K562 (cell line): ENCODE results near the gene ARHGAP31. TPM values are rescaled to one million over a fixed set of nuclear protein-coding genes. Genes with fewer than 3 reads are reported as not detected.

Source experiments
- ATAC-seq: fragments of 200-7000 bp; cut with Tn5 transposase; 3 replicates; pipeline ENCODE4 v1.9.1; 2020; ENCODE audit warnings: moderate library complexity
- BruUV-seq: library from RNA; stranded (reverse); fragments of 400-500 nt; replicated peaks from 2 replicates; lab custom pipeline; 2021; lab: Mats Ljungman, UMichigan
- CTCF ChIA-PET: fragments of 300-600 bp; formaldehyde crosslinking; extraction: SDS; loops from one replicate; lab custom pipeline; 2021; ENCODE audit warnings: low intra/inter-chr PET ratio; lab: Yijun Ruan, JAX
- POLR2A ChIA-PET: fragments of 300-600, 350-650 bp; sonication (Branson Sonifier 250); formaldehyde crosslinking; extraction: SDS; loops from one replicate; lab custom pipeline; 2021; ENCODE audit warnings: antibody characterized with exemption, inconsistent platforms; lab: Yijun Ruan, JAX
- DNase-seq, 4 experiments: peaks; one replicate each; pipeline versions ENCODE4 v3.0.0 to v3.0.0-alpha.2; 2011 to 2018; ENCODE audit warnings: low spot score in 3 of 4, mixed read lengths in 3 of 4; ENCODE audit errors: extremely low read depth in 1 of 4
- FAIRE-seq: peaks from 2 replicates; lab custom pipeline; 2011; peaks lifted over from hg19 to GRCh38; lab: Jason Lieb, UNC
- H2AFZ ChIP-seq: 2 replicates; pipeline ENCODE4 v1.6.0; 2011; ENCODE audit warnings: low read depth, low read length, control low read depth, inconsistent platforms
- H3K27ac ChIP-seq: fragments of 200-600 bp; 3 replicates; pipeline ENCODE4 v1.8.0; 2011; ENCODE audit warnings: low read depth, mild to moderate bottlenecking, control low read depth, inconsistent platforms, low read length, moderate library complexity, mixed read lengths; ENCODE audit errors: extremely low read depth
- H3K27me3 ChIP-seq, 2 experiments: fragments of 300-600 bp in 1 of 2; 2 replicates in 1 of 2; 3 replicates in 1 of 2; pipeline versions ENCODE4 v1.6.0 to v1.8.0; 2011; ENCODE audit warnings: inconsistent platforms in 2 of 2, low read length in 2 of 2, mild to moderate bottlenecking in 1 of 2, mixed read lengths in 1 of 2, moderate library complexity in 1 of 2; ENCODE audit not compliant: control insufficient read depth in 2 of 2, insufficient read depth in 2 of 2
- H3K36me3 ChIP-seq: fragments of 300-600 bp; 3 replicates; pipeline ENCODE4 v1.8.0; 2011; ENCODE audit warnings: mild to moderate bottlenecking, low read length, inconsistent platforms; ENCODE audit not compliant: control insufficient read depth, insufficient read depth
- H3K4me1 ChIP-seq, 2 experiments: fragments of 200-600 bp in 1 of 2; replicated peaks in 1 of 2; 2 replicates in 1 of 2; 3 replicates in 1 of 2; pipeline versions ENCODE4 v1.5.1 to v1.8.0; 2011; ENCODE audit warnings: inconsistent platforms in 2 of 2, low read length in 2 of 2, mild to moderate bottlenecking in 1 of 2, mixed read lengths in 1 of 2, moderate library complexity in 1 of 2; ENCODE audit not compliant: control insufficient read depth in 2 of 2, insufficient read depth in 2 of 2
- H3K4me2 ChIP-seq: 2 replicates; pipeline ENCODE4 v1.6.1; 2011; ENCODE audit warnings: low read length, control low read depth, inconsistent platforms, mixed read lengths; ENCODE audit not compliant: insufficient read depth
- H3K4me3 ChIP-seq: fragments of 200-600 bp; sonication (generic), shearing (Covaris generic); 2 replicates; pipeline ENCODE4 v1.5.1; 2016; ENCODE audit warnings: control low read depth, inconsistent platforms
- H3K79me2 ChIP-seq: fragments of 200-600 bp; 3 replicates; pipeline ENCODE4 v1.8.0; 2011; ENCODE audit warnings: low read length, inconsistent platforms; ENCODE audit not compliant: control insufficient read depth, insufficient read depth
- H3K9ac ChIP-seq, 2 experiments: 2 replicates each; pipeline versions ENCODE4 v1.6.0 to v1.6.1; 2011; ENCODE audit warnings: low read depth in 2 of 2, low read length in 2 of 2, control low read depth in 1 of 2, inconsistent platforms in 1 of 2, mild to moderate bottlenecking in 1 of 2, mixed read lengths in 1 of 2; ENCODE audit not compliant: insufficient read depth in 1 of 2
- H3K9me1 ChIP-seq: one replicate; pipeline ENCODE4 v1.6.0; 2011; ENCODE audit warnings: inconsistent platforms, mild to moderate bottlenecking, low read length, moderate library complexity; ENCODE audit not compliant: control insufficient read depth, insufficient read depth
- H3K9me3 ChIP-seq: replicated peaks from 2 replicates; pipeline ENCODE4 v1.5.1; 2011; ENCODE audit warnings: low read depth, low read length, inconsistent platforms; ENCODE audit not compliant: control insufficient read depth, insufficient read depth
- H4K20me1 ChIP-seq: replicated peaks from 2 replicates; pipeline ENCODE4 v1.6.1; 2011; ENCODE audit warnings: low read length, inconsistent platforms, mixed read lengths; ENCODE audit not compliant: control insufficient read depth, insufficient read depth
- ATF1 ChIP-seq, 2 experiments: fragments of 450-650 bp in 1 of 2; IDR thresholded peaks; 2 replicates each; pipeline ENCODE4 v1.6.1; 2016; ENCODE audit warnings: missing compliant biosample characterization in 1 of 2, missing genetic modification characterization in 1 of 2
- CEBPG ChIP-seq, 3 experiments: fragments of 200-800 bp in 1 of 3; sonication (Bioruptor generic) in 1 of 3; sonication (generic) in 1 of 3; formaldehyde crosslinking in 1 of 3; IDR thresholded peaks in 2 of 3; conservative IDR thresholded peaks in 1 of 3; 2 replicates each; pipeline versions ENCODE4 v1.6.1 to v1.8.0; 2016 to 2022; ENCODE audit warnings: missing compliant biosample characterization in 2 of 3, missing genetic modification characterization in 2 of 3, mild to moderate bottlenecking in 1 of 3, missing genetic modification reagents in 1 of 3
- COPS2 ChIP-seq: fragments of 450-650 bp; conservative IDR thresholded peaks from 2 replicates; pipeline ENCODE4 v1.6.1; 2016; ENCODE audit warnings: mild to moderate bottlenecking, moderate library complexity
- DLX4 ChIP-seq: fragments of 250-450 bp; sonication (Bioruptor Pico); IDR thresholded peaks from 2 replicates; pipeline ENCODE4 v1.6.1; 2021; ENCODE audit warnings: mild to moderate bottlenecking
- ELF2 ChIP-seq: fragments of 250-450 bp; sonication (Bioruptor Pico); IDR thresholded peaks from 2 replicates; pipeline ENCODE4 v1.5.0; 2021; ENCODE audit warnings: mild to moderate bottlenecking
- FOXK2 ChIP-seq, 2 experiments: fragments of 450-650 bp; IDR thresholded peaks in 1 of 2; conservative IDR thresholded peaks in 1 of 2; 2 replicates each; pipeline ENCODE4 v1.6.1; 2016; ENCODE audit warnings: low read depth in 2 of 2, mild to moderate bottlenecking in 1 of 2
- RAD21 ChIP-seq, 2 experiments: fragments of 250-450 bp in 1 of 2; fragments of 450-650 bp in 1 of 2; sonication (Bioruptor Pico) in 1 of 2; formaldehyde crosslinking in 1 of 2; IDR thresholded peaks in 1 of 2; conservative IDR thresholded peaks in 1 of 2; 2 replicates each; pipeline versions ENCODE4 v1.4.0 to v1.8.0; 2020 to 2022; ENCODE audit warnings: mild to moderate bottlenecking in 2 of 2, moderate library complexity in 1 of 2
- SPI1 ChIP-seq: IDR thresholded peaks from 2 replicates; pipeline ENCODE4 v1.6.1; 2011; ENCODE audit warnings: low read depth, low read length, control low read depth, borderline replicate concordance
- ZNF407 ChIP-seq: fragments of 450-650 bp; IDR thresholded peaks from 2 replicates; pipeline ENCODE4 v1.6.1; 2016; ENCODE audit warnings: low read depth
- ZNF431 ChIP-seq: sonication (generic); formaldehyde crosslinking; IDR thresholded peaks from 2 replicates; pipeline ENCODE4 v1.8.0; 2022; ENCODE audit warnings: mild to moderate bottlenecking, missing genetic modification reagents
- WGBS: fragments of 100-300 bp; shearing (Covaris generic); methylation state at CpG from one replicate; pipeline ENCODE4 v1.1.6; 2016; ENCODE audit warnings: low coverage, mixed read lengths; ENCODE audit not compliant: insufficient coverage; ENCODE audit errors: missing lambda C conversion rate; 5-methylcytosine and 5-hydroxymethylcytosine counted together
- in situ Hi-C: fragments of 300-500 bp; cut with MboI; formaldehyde crosslinking; loops from 4 replicates; pipeline ENCODE4 v1.15.0; 2018; ENCODE audit warnings: inconsistent platforms, mixed read lengths
- intact Hi-C: fragments of 100-400 bp; cut with micrococcal nuclease; formaldehyde crosslinking; loops from 2 replicates; pipeline ENCODE4 v1.14.2; 2022
- polyA plus RNA-seq, 8 experiments: library from polyadenylated mRNA; depleted of rRNA in 4 of 8; stranded (reverse) in 5 of 8; unstranded in 3 of 8; fragments of >200 nt; fragmentation: Nextera tagmentation in 2 of 8; fragmentation: Illumina TruSeq in 1 of 8; extraction: Ambion mirVana in 2 of 8; extraction: Trizol in 1 of 8; gene quantifications; 2 replicates each; pipeline versions ENCODE4 v1.2.1 to v1.2.3, GENCODE V29; 2011 to 2014; ENCODE audit warnings: inconsistent platforms in 1 of 8, missing spikeins in 1 of 8
- total RNA-seq, 7 experiments: library from RNA; depleted of rRNA in 6 of 7; stranded (reverse); fragments of >200 nt in 6 of 7; fragmentation: Illumina TruSeq in 2 of 7; extraction: Trizol in 2 of 7; gene quantifications; 2 replicates each; pipeline versions ENCODE4 v1.2.1 to v1.2.3, GENCODE V29; 2011 to 2021; ENCODE audit warnings: low replicate concordance in 1 of 7

ARHGAP31 gene
- total and polyA plus RNA-seq, 9 of the 15 experiments (the other 6 are each of a cell fraction or from before 2014, with no cell fraction given), result under 0.01 to 0.13 (median 0.06) TPM; not detected in 5

- no peak overlapping the region for H3K9ac ChIP-seq
- H3K27me3 ChIP-seq, result peaks cover 0 to 4% of the 10 kb centered on the region in 2 experiments; a peak in 2 of 5 replicates
- intact Hi-C loops, result loop anchor here (2.0 to 10.0 kb wide), 2 partner anchors 77 to 467 kb away; no protein-coding TSS in a partner anchor
- no peak for FAIRE-seq
- in situ Hi-C loops, result no loop called here
- no peaks in the 10 kb centered on the region for H3K9me3 ChIP-seq
- peaks cover 0 to 7% of the 10 kb centered on the region in 2 experiments; a peak in 4 of 5 replicates for H3K4me1 ChIP-seq
- no peak for TF ChIP-seq ATF1 (CRISPR knock-in tag; IDR thresholded peaks at IDR 0.05)
- TF ChIP-seq ATF1 (tag; IDR thresholded peaks at IDR 0.05), result no peak
- no peak for TF ChIP-seq DLX4 (CRISPR knock-in tag)
- peak; percentile 64; the same call in 1 of the 2 replicates for TF ChIP-seq ZNF407
- TF ChIP-seq COPS2, result no peak
- TF ChIP-seq RAD21 (CRISPR knock-in tag; conservative IDR thresholded peaks at IDR 0.05 in 1 of 2, IDR thresholded peaks at IDR 0.05 in 1 of 2), result 0 out of 4 replicates have a peak, but pooled peaks of 1 of the 2 experiments have one; percentile 2
- TF ChIP-seq ELF2 (CRISPR knock-in tag), result no peak
- TF ChIP-seq FOXK2 (conservative IDR thresholded peaks at IDR 0.05 in 1 of 2, IDR thresholded peaks at IDR 0.05 in 1 of 2; ENCODE audit: low read depth in 2 of 2), result no peak
- TF ChIP-seq ZNF431, result no peak
- TF ChIP-seq CEBPG (CRISPR knock-in tag; IDR thresholded peaks at IDR 0.05), result peak; percentile 56; the same call in 1 of the 2 replicates
- TF ChIP-seq CEBPG (tag; conservative IDR thresholded peaks at IDR 0.05 in 1 of 2, IDR thresholded peaks at IDR 0.05 in 1 of 2), result no peak
- peak; percentile 85 for TF ChIP-seq SPI1
- TF ChIP-seq, all 486 proteins: peak for 4
- WGBS, result 2% methylated on average over 4 of the region's 4 CpGs
- ATAC-seq, result peak; percentile 70
- peak in 1 of 4 experiments; percentile 36 for DNase-seq
- no TSS peak for BruUV-seq
- H3K4me2 ChIP-seq, result no peak overlapping the region
- H4K20me1 ChIP-seq, result no peaks in the 10 kb centered on the region
- no peak overlapping the region for H3K4me3 ChIP-seq
- H3K9me1 ChIP-seq, result no peaks in the 10 kb centered on the region
- no peaks in the 10 kb centered on the region for H3K79me2 ChIP-seq
- H2AFZ ChIP-seq, result no peak overlapping the region
- no peaks in the 10 kb centered on the region for H3K36me3 ChIP-seq
- no peak overlapping the region for H3K27ac ChIP-seq
- ChIA-PET POLR2A (interaction anchor here (0.6 to 1.9 kb wide), 3 partner anchors 10 to 54 kb away, joined by 3 to 5 read pairs (median 3); no protein-coding TSS in a partner anchor), CTCF (no interaction called here)
These were observed 57.9 kb downstream of the ARHGAP31 start for GRCh38 chr3:119352034-119352609.
